ENCODE data around the gene DCAF4. TPM values are rescaled to one million over a fixed set of nuclear protein-coding genes. Genes with fewer than 3 reads are reported as not detected.
A peak's percentile ranks its signal among the peaks of the same experiment; 100 is the strongest.

The DCAF4 gene
- total and polyA plus RNA-seq, 2 donors from 2014 or later: 11.0 to 23.1 TPM

DNA sequence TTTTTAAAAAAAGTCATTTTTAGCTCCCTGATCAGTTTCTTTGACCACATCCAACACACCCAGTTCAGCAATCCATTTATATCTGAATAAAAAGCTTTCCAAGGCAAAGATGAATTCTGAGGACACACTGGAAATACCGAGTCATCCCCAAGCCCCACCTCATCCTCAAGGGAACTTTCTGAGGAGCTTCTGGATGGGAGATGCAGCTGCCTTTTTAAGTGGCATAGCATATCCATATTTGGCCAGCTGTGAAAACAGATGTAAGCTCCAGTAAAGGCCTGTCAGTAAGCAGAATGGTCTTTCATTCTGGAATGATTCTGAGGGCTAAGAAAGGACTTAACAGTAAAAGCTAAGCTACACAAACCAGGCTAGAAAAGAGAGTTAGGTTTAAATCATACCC, 82.2 kb downstream of the DCAF4 start:
- TF ChIP-seq, protein P1, sequence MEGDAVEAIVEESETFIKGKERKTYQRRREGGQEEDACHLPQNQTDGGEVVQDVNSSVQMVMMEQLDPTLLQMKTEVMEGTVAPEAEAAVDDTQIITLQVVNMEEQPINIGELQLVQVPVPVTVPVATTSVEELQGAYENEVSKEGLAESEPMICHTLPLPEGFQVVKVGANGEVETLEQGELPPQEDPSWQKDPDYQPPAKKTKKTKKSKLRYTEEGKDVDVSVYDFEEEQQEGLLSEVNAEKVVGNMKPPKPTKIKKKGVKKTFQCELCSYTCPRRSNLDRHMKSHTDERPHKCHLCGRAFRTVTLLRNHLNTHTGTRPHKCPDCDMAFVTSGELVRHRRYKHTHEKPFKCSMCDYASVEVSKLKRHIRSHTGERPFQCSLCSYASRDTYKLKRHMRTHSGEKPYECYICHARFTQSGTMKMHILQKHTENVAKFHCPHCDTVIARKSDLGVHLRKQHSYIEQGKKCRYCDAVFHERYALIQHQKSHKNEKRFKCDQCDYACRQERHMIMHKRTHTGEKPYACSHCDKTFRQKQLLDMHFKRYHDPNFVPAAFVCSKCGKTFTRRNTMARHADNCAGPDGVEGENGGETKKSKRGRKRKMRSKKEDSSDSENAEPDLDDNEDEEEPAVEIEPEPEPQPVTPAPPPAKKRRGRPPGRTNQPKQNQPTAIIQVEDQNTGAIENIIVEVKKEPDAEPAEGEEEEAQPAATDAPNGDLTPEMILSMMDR (IDR thresholded peaks at IDR 0.05; ENCODE audit: borderline replicate concordance, extremely low read depth, insufficient read depth): no peak
- intact Hi-C loops (cut with DNase I): no loop called here

More for the DNA sequence above, 82.2 kb downstream of the DCAF4 start:
- H3K27me3 ChIP-seq (ENCODE audit: control insufficient read depth, insufficient read depth, low read length): no peaks in the 10 kb centered on the region
- H3K9ac ChIP-seq (ENCODE audit: low read length in 3 of 3): no peak overlapping the region
- no peak overlapping the region for H3K27ac ChIP-seq (ENCODE audit: low read depth in 2 of 2, low read length in 2 of 2)
- FAIRE-seq: no peak
- peak in 1 of 5 donors; percentile 5 for DNase-seq
- no peaks in the 10 kb centered on the region for H3K9me3 ChIP-seq (ENCODE audit: control insufficient read depth in 2 of 3, insufficient read depth in 1 of 3, low read length in 3 of 3)
- no peak overlapping the region for H3K4me3 ChIP-seq (ENCODE audit: low read length in 3 of 3)
- peaks cover 2 to 12% (median 3%) of the 10 kb centered on the region in 3 donors for H3K36me3 ChIP-seq (ENCODE audit: control insufficient read depth in 2 of 3, insufficient read depth in 3 of 3, low read length in 3 of 3)
- peaks cover 0 to 11% (median 0%) of the 10 kb centered on the region in 3 donors for H3K4me1 ChIP-seq (ENCODE audit: control insufficient read depth in 2 of 3, insufficient read depth in 2 of 3, low read depth in 1 of 3, low read length in 3 of 3)

Other genes with a start within 250 kb of the DCAF4 start
- 2.8 TPM for gene DPF3, start 32.4 kb upstream of the DCAF4 start, total RNA-seq
- gene DPF3, start 32.4 kb upstream of the DCAF4 start, polyA plus RNA-seq (ENCODE audit: insufficient read depth, low read depth, low replicate concordance): 2.3 TPM
- gene ZFYVE1, start 100.6 kb downstream of the DCAF4 start, total RNA-seq: 18.8 TPM
- 10.7 TPM for gene ZFYVE1, start 100.6 kb downstream of the DCAF4 start, polyA plus RNA-seq (ENCODE audit: insufficient read depth, low read depth, low replicate concordance)
- 70.0 TPM for gene RBM25, start 132.1 kb downstream of the DCAF4 start, total RNA-seq
- gene RBM25, start 132.1 kb downstream of the DCAF4 start, polyA plus RNA-seq (ENCODE audit: insufficient read depth, low read depth, low replicate concordance): 18.8 TPM
- gene PSEN1, start 210.0 kb downstream of the DCAF4 start, total RNA-seq: 68.6 TPM
- 33.5 TPM for gene PSEN1, start 210.0 kb downstream of the DCAF4 start, polyA plus RNA-seq (ENCODE audit: insufficient read depth, low read depth, low replicate concordance)